Myocyte (in vitro differentiated cells): Measurements from ENCODE around the gene QRFP. TPM values are rescaled to one million over a fixed set of nuclear protein-coding genes. Genes with fewer than 3 reads are reported as not detected.
"Not testable (repeated sequence)": the region's sequence is repeated elsewhere in the genome, so short reads cannot be mapped to it uniquely, and the experiment has no call there.

Experiments used
- DNase-seq: peaks from one replicate; pipeline ENCODE4 v3.0.0-alpha.2; 2012; ENCODE audit warnings: low read depth
- total RNA-seq: library from RNA; depleted of rRNA; stranded (reverse); fragments of >200 nt; gene quantifications from 2 replicates; pipeline ENCODE4 v1.2.3, GENCODE V29; 2014

The QRFP gene
- total RNA-seq, 1 donor from 2014 or later = not detected

DNA sequence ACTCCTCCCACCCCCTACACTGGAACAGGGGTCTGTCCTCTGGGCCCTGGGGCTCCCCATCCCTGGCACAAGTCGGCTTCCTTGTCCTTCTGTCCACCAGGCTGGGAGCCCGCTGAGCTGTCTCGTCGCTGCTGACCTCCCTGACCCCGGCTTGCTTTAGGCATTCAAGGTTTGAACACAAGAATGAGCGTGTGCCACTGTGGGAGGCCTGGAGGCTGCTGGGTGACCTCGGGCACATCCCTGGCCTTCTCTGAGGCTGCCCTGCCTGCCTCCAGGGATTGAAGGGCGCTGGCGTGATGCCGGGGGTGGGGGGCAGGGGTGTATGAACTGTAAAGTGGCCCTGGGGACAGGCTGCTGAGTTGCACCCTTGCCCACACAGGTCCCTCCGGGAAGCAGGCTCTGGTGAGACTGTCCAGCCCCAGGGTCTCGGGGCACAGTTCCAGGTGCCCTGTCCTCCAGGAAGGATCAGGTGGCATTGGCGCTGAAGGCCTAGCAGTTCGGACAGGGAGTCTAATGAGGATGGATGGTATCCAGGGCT lies 24.2 kb upstream of the QRFP start:
- no peak for DNase-seq

DNA sequence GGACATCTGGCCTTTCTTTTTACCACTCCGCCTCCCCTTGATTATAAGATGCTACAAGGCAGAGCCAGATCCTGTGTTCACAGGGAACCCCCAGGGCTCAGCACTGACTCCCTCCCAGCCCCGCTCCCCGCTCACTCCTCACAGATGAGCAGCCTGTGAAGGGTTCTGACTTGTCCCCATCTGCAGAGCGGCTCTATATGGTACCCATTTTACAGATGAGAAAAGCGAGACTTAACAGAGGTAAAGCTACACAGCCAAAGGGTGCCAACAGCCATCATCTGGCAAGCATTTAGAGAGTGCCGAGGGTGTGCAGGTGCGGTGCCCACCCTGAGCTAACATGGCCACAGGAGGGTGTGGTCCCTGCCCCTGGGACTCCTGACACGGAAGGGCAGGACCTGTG lies 23.6 kb upstream of the QRFP start:
- no peak for DNase-seq

DNA sequence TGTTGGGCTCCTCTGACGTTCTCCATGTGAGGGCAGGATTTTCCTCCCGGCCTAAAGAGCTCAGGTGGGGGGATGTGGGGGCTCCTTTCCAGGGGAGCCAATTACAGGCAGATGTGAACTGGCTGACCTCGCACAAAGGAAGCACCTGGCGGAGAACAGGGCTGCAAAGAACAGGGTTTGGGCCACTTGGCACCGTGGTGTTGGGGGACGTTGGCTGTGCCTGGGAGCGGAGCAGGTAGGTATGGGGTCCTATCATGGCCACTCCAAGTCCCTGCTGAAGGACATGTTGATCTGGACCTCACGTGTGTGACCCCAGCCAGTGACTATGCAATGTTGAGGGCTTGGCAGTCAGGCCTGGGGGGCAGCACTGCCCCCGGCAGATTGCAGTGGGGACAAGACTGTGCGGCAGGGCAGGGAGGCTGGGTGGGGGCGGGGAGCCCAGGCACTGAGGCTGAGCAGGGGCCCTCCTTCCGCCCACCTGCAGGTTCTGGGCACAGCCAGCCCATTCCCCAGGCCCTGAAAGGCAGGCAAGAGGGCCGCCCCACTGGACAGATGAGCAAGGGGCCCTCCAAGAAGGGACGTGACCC lies 23.0 kb upstream of the QRFP start:
- DNase-seq = no peak

DNA sequence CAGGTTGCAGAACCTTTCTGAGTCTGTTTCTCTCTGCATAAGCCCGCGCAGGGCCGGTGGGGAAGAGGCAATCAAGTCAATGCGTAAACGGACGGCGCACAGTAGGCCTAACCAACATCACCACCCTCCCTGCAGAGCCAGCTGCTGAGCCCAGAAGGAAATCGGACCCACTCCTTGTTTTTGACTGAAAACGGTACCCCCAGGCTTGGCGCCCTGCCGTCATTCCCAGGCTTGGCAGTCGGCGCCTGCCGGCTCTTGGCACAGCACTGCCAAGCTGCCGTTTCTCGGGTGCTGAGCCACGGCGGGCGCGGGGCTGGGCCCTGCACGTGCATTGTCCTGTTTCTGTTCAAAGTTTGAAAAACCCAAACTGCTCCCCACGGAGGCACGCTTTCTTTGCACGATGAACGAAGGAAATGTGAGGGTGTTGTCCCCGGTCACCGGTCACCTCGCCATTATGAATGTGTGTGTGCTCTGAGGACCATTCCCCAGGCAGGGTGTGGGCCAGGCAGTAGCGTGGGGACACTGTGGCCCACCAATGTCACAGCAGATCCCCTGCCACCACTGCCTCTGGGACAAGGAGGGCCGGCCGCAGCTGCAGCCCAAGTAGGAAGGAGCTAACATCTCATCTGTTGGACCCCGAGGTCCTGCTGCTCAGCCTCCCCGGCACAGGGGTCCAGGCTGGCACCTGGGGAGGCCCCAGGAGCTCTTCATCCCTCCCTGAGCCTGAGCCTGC lies 22.4 kb upstream of the QRFP start:
- no peak for DNase-seq

DNA sequence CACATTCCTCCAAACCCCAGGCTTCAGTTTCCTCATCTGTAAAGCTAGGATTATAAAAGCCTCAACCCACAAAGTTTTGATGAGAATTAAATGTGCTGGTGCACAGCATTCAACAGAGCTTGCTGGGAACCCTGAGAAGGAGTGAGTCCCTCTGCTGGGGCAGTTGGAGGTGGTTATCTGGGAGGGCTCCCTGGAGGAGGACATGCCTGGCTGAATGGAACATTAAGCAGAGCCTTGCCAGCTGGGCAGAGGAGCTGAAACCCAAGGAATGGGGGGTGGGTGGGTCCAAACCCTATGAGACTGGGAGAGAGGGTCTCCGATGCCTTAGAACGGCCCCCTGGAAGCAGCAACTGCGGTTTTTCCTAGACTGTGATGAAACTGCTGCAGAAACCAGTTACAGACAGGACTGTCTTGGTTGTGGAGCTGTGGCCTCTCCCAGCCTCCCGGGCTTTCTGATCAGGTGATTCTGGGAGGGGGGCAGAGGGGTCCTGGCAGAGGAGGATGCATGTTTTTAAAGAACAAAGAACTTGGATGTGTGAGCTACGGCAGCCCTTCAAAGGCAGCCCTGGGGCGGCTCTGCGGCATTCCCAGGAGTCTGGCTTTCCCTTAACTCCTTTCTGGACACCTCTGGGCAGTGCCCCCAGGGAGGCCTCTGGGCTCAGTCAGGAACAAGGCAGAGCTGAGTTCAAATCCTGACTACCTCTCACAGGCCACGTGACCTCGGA lies 21.7 kb upstream of the QRFP start:
- no peak for DNase-seq

DNA sequence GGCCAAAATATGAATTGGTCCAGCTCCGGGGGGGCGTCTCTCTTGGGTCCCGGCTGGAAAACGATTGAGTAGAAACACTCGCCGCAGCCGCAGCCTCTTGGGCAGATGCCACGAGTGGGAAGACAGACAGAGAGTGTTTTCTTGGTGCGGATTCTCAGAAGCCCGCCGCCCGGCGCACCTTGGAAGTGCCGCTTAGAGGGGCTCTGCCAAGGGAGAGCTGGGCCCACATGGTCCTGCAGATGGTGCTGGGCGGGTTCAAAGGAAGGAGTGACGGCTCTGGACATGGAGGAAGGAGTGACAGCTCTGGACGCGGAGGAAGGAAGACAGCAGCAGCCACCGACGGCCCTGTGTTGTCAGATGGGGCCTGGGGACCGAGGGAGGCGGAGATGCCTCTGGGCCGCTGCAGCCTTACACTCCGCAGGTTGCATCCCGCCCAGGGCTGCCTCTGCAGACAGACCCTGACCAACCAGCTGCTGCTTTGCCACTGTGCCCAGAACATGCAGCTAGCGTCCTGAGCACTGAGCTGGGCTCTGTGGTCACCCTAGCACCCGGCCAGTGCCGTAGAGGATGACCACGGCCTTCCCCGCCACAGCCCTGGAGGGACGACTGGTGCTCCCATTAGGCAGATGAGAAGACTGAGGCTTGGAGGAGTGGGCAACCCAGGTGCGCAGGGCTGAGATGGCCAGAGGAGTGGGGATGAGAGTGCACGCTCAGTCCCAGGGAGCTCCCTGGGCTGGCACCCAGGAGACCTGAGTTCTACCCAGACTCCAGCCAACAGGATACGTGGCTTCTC lies 20.8 kb upstream of the QRFP start:
- no peak for DNase-seq

DNA sequence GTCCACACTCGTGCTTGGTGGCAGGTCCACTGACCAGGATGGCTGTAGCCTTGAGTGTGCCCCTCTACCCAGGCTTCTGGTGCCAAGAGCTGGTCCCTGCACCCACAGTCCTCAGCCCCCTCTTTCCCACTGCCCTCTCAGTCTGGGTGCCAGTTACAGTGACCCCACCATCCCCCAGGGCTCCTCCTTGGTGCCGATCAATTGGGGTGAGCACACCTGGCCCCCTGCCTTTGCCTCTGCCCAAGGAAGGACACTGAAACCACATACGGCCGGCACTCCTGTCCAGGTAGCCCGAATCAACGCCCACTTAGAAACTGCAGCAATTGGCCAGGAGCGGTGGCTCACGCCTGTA lies 18.5 kb upstream of the QRFP start:
- DNase-seq = no peak

DNA sequence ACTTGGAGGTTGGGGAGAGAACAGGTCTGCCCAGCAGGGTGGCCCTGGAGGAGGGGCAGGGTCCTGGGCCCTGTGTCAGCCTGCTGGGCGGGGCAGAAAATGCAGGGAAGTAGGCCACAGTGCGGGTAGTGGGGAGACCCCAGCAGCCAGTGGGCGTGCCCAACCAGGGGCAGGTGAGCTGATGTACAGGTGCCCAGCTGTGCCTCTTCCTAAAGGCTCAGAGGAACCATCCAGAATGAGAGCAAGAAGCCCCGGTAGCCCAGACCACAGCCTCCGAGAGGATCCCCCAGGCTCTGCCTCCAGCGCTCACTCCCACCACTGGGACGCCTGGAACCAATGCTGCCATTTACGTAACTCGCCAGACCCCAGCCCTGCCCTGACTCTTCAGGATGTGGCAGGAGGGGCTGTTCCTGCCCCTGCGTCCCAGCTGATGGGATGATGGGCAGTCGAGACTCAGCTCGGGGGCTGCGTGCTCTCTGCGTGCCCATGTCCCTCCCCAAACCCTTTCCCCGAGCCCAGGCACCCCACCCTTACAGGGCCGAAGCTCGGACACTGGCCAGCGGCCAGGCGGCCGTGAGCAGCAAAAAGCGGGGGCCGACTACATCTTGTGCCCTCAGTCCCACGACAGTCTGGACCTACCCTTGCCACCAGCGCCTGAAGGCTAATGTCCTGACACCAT lies 17.9 kb upstream of the QRFP start:
- no peak for DNase-seq

DNA sequence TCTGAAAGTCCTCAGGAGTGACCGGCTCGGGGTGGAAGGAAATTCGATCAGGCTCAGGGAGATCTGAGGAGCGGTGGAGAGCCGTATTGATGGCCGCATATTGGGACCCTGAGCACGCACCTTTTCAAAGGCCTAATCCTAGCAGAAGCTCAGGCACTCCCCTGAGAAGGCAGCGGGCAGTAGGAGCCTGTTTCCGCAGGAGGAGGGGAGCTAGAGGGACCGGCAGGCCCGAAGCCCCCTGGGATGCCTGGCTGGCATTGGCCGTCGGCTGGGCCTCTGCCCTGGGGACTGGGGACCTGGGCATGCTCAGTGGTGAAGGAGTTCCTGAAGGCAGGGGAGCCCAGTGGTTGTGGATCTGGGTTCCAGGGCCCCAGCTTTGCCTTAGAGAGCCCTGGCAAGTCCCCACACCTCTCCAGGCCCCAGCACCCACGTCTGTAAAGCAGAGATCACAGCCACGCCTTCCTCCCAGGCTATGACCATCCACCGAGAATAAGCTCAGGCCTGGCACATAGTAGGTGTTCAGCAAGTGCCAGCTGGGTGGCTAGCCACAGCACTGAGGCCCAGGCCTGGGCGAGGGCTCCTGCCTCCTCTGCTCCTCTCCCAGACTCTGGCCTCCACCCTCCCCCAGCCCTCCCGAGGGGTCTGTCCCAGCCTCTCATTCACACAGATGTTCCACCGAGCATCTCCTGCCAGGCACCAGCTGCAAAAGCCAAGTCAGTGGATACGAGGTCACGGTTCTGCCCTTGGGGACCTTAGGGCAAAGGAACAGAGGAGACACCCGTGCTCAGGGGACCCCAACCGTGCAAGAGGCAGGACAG lies 17.2 kb upstream of the QRFP start:
- no peak for DNase-seq

DNA sequence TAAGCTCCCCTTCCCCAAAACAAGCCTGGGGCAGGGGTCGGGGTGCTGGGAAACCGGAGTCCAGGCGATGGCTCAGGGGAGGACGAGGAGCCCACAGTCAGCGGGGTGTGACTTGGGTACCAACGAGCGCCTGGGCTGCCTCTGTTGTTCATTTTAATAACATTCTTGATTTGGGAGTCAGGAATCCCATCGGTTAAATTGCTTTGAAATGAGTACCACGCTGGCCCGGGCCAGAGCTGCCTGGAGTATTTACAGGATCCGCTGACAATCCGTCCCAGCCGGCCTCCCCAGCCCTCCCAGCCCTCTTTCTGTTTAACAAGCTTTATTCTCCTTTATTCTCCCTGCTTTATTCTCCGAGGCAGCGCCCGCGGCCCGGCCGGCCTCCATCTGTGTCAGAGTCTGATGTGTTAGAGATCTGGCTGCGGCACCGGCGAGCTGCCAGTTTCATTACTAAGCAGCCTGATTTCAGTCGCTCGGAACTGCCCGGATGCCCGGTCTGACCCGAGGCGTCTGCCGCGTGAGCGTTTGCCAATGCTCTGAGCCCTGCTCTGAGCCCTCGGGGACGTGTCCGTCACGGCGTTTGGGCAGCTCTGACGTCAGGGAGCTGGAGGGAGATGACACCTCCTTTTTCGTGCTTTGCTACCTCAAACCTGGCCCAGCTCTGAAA lies 16.5 kb upstream of the QRFP start:
- DNase-seq = peak; percentile 54

DNA sequence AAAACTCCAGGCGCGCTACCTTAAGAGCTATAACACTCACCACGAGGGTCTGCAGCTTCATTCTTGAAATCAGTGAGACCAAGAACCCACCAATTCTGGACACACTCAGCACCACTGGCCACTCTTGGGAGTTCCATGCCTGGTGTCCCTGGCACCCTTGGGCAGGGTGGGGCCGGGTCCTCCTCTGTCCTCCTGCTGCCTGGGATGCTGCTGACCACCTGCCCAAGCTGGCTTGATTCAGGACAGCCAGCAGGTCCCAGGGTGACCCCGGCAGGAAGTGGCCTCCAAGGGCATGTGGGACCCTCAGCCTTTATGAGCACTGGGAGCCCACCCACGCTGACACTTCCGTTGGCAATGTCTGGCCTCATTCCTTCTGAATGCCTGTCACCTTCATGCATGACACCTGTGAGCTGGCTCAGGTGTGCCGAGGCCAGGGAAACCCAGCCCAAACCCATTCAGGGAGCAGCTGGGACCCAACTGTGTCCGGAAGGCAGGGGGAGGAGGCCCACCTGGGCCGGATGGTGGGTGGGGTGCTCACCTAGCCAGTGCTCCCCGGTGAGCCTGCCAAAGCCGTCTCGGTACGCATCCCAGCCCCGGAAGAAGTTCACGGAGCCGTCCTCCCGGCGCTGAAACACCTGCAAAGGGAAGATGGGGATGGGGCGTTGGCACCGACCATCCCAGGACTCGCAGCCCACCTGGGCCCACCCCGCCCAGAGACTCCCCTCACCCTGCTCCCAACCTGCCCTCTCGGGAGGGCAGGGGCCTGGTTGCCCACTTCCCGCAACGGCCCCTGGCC lies 14.8 kb upstream of the QRFP start:
- DNase-seq = no peak

DNA sequence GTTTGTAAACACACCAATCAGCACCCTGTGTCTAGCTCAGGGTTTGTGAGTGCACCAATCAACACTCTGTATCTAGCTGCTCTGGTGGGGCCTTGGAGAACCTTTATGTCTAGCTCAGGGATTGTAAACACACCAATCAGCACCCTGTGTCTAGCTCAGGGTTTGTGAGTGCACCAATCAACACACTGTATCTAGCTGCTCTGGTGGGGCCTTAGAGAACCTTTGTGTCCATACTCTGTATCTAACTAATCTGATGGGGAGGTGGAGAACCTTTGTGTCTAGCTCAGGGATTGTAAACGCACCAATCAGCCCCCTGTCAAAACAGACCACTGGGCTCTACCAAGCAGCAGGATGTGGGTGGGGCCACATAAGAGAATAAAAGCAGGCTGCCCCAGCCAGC lies 14.1 kb upstream of the QRFP start:
- not testable (repeated sequence) for DNase-seq

DNA sequence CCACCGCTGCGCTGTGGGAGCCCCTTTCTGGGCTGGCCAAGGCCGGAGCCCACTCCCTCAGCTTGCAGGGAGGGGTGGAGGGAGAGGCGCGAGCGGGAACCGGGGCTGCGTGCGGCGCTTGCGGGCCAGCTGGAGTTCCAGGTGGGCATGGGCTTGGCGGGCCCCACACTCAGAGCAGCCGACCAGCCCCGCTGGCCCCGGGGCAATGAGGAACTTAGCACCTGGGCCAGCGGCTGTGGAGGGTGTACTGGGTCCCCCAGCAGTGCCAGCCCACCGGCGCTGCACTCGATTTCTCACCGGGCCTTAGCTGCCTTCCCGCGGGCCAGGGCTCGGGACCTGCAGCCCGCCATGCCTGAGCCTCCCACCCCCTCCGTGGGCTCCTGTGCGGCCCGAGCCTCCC lies 13.4 kb upstream of the QRFP start:
- DNase-seq = not testable (repeated sequence)

DNA sequence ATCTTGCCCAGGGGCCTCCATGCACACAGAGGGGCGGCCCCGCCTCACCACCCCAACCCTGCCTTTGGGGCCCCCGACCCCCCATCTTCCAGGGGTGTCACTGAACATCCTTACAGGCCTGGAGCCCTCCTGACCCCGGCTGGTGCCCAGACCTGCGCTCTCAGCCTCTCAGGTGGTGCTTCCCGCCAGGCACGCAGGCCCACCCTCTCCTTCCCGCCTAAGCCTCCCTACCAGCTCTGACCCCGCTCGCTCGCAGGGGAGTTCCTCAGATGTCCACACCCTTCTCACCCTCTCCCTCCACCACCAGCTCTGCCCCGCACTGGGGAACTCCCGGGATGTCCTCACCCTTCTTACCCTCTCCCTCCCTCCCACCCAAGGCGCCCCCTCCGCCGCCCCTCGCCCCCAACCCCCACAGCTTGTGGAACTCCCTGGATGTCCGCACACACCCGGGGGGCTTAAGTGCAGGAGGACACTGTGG lies 12.3 kb upstream of the QRFP start:
- DNase-seq = no peak

DNA sequence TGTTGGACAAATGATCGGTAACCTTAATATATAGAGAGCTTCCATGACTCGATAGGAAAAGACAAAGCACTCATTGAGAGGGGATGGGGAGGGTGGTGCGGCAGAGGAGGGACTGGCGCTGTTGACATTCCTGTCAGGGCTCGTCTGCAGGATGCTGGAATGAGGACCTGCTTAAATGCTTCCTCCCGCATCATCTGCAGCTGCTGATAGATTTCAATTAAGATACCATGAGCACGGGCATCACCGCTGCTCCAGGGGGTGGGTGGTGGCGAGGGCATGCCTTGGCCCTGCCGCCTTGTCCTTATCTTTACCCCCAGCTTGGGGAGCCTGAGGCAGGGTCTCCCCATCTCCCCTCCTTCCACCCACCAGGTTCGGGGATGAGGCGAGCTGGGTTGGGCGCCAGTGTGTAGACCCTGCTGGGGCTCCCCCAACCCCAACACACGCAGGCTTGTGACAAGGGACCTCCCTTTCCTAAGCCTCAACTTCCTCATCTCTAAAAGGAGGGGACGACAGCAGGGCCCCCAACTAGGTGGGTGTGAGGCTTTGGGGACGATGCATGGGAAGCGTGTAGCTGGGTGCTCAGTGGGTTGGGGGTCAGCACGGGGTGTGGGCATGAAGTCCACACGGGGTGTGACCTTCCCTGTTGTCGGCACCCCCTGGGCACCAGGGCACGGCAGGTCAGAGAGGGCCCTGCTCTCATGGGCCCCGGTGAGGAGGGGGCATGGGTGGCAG lies 11.7 kb upstream of the QRFP start:
- DNase-seq = no peak

DNA sequence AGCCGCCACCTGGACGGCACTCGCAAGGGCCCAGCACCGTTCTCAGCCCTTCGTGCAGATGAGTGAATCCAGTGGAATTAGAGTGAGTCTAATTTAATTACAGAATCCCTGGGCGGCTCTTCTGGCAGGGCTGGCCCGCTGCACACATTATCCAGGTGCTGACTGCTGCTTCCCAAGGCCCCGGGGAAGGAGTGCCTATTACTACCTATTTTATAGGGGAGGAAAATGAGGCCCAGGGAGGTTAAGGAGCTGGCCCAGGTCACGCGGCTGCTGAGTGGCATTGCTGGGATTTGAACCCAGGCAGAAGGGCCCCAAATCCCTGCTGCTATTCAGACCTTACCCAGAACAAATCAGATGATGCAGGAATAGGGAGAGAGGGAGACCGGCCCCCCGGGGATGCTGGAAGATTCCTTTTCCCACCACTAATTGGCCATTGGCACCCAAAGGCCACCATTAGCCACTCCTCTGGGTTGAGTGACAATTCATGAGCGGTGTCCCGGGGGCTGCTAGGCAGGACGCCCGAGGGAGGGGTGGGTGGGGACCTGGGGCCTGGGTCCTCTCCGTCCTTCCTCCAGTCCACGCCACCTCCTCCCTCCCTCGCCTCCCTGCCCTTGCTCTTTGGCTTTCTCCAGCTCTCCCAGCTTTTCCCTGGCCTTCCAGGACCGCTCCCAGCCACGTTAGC lies 10.3 kb upstream of the QRFP start:
- DNase-seq = no peak
